H54 (cell line): ENCODE data around the gene GNAQ.

Experiments
- DNase-seq: peaks from one replicate; pipeline ENCODE4 v3.0.0; 2011; ENCODE audit warnings: low spot score, mixed read lengths; ENCODE audit not compliant: insufficient read length
- FAIRE-seq: peaks from 3 replicates; lab custom pipeline; 2011; peaks lifted over from hg19 to GRCh38; lab: Jason Lieb, UNC
- POLR2A ChIP-seq: IDR thresholded peaks from 2 replicates; pipeline ENCODE4 v1.6.1; 2011; ENCODE audit warnings: low read depth, mild to moderate bottlenecking, low read length

GNAQ gene

GRCh38 chr9:77820293-77820954 is 211.2 kb downstream of the GNAQ start:
- DNase-seq (peak; percentile 52), FAIRE-seq (peak; percentile 100)
- TF ChIP-seq POLR2A, result no peak

DNA sequence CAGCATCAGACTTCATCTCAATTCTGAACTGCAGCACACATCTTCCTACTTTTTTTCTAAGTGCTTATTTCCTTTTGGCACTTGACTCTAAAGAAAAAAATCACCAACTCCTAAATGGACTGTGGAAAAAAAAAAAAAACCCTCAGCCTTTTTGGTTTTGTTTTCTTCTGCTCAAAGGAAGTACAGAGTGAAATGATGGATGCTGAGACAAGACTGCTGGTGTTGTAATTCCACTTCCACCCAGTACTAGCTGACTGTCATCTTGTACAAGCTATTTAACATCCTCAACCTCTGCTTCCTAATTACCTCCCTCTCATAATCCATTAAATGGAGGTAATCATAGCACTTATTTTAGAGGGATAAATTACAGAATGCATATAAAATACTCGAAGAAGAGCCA is 212.0 kb downstream of the GNAQ start:
- FAIRE-seq, result peak; percentile 96

GRCh38 chr9:77817590-77818311 is 213.9 kb downstream of the GNAQ start:
- FAIRE-seq, result peak; percentile 93
- no peak for DNase-seq
- no peak for TF ChIP-seq POLR2A

More for the DNA sequence above, 212.0 kb downstream of the GNAQ start:
- TF ChIP-seq POLR2A, result no peak
- DNase-seq, result no peak

DNA sequence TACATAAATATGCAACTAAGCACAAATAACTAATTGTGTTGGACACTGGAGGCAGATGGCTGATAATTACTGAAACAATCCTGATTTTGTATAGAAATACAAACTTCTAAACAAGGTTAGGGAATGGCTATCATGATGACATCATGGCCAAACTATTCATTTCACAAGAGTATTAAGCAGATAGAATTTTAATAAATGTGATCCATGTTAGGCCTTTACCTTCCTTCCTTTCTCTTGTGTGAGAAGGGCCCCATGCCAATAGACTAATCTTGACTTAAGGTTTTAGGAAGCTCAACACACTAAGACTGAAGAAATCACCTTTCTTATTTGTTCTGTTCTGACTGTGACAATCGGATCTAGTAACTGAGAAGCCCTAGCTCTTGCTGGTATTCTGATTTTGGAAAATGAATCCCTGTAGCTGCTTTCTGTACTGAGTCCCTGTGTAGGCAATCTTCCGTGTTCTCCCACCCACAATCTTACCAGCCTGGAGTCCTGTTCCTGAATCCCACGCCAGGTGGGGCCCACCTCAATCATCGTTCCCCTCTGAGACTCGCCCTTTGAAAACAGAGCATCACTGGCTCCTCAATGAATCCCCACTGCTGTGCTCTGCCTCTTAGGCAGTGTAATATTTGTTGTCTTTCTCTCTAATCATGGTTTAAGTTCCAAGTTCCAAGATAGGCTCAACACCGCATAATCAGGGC is 214.8 kb downstream of the GNAQ start:
- TF ChIP-seq POLR2A, result no peak
- FAIRE-seq, result peak; percentile 87
- DNase-seq, result no peak

- TF ChIP-seq POLR2A, result no peak
- DNase-seq (no peak), FAIRE-seq (no peak)
These were observed 216.4 kb downstream of the GNAQ start for GRCh38 chr9:77815260-77815659.

DNA sequence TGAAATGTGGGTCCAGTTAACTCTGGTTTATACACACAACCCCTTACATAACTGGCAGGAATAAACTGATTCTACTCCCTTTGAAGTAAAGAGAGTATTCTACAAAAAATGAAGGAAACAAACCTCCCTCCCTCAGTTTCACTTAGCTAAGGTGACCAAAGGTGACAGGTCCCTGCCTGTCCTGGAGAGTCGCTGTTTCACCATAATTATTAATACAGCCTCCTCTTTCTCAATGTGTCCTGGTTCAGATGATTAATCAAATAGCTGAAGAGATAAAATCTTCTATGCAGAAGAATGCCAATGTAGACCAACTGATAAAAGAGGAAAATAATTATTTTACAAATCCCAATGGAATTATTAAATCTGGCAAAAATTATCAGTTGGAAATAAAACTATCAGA is 219.8 kb downstream of the GNAQ start:
- TF ChIP-seq POLR2A, result no peak
- no peak for DNase-seq
- FAIRE-seq, result no peak

DNA sequence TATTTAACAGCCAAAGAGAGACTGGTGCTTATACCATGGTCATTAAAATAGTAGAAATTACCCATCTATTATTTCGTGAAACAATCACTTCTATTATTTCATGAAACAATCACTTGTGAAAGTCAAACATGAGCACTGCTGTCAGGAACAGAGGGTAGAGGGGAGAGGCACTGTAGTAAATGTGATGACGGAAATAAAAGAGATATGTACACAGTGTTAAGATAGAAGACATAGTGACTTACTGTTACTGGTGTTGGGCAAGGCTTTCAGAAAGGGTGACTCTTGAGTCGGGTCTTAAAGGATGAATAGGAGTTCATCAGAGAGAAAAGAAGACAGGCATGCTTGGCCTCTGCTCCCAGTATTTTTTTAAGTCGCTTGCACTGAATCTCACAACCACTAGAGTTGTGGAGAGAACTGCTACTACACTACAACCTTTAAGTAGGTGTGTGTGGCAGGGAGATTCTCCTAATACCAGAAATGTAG is 220.9 kb downstream of the GNAQ start:
- DNase-seq (no peak), FAIRE-seq (peak; percentile 93)
- TF ChIP-seq POLR2A, result no peak

- TF ChIP-seq POLR2A, result no peak
- no peak for DNase-seq
- no peak for FAIRE-seq
These were observed 221.6 kb downstream of the GNAQ start for GRCh38 chr9:77810047-77810446.

- no peak for TF ChIP-seq POLR2A
- DNase-seq (no peak), FAIRE-seq (peak; percentile 72)
These were observed 222.1 kb downstream of the GNAQ start for GRCh38 chr9:77809552-77809951.

DNA sequence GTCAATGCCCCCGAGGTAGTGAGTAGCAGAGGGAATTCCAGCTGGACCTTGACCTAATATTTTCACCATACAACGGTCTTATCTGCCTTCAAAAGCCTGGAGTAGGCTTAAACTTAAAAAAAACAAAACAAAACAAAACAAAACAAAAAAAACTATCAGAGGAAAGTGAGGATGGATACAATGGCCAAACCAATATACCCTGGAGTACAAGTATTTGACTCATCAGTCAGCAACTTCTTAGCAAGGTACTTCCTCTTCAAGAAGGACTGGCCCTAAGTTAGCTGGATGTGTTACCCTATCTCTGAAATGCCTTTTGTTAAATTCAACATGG is 222.9 kb downstream of the GNAQ start:
- TF ChIP-seq POLR2A, result no peak
- DNase-seq (no peak), FAIRE-seq (no peak)

DNA sequence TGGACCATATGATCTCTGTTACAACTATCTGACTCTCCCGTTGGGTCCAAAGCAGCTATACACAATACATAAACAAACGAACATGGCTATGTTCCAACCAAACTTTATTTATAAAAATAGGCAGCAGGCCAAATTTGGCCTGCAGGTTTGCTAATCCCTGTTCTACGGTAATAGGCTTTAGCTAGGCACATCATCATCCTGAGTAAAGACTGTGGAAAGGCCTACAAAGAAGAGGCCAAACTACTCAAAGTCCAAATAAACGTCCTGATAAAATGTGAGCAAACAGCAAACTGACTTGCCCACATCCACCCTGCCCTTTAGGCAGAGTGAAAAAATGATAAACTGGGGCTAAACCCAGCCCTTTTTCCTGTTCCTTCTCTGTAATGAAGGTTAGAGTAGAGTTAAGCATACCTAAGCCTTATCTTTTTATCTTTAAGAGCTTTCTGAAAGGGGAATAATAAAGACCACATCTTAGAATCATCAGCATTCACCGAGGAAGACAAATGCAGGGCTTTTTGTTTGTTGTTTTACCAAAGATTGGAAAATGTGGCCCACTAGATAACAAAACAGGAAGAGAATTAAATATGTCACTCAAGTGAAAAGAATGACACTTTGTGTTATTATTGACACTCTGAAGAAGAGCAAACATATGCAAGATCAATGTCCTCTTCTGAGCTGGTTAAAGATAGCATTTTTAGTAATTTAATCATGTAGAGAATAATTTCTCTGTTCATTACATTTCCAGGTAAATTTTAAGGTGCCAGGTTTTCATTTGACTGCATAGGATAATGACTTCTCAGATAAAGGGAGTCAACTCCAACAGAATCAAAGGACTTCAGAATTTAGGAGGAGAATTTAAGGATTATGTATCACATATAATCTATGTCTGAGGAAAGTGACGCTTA is 223.5 kb downstream of the GNAQ start:
- FAIRE-seq (no peak), DNase-seq (no peak)
- TF ChIP-seq POLR2A, result no peak

- FAIRE-seq, result peak; percentile 100
- DNase-seq, result peak; percentile 60
- no peak for TF ChIP-seq POLR2A
These were observed 224.3 kb downstream of the GNAQ start for GRCh38 chr9:77807281-77807683.

DNA sequence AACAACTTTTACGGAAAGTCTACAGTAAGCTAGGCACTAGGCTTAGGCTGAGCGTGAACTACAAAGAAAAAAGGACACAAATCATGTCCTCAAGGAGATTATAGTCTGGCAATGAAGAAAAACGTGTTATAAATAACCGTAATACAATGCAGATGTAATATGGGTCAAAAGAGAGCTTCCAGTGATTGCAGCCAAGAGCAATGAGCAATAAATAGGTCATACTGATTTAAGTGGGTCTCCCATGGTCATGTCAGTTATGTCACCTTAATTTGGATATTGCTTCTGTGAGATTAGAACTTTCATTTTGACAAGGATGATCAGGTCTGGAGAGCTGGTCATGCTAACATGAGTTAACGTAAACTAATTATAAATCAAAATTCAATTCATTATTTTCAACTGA is 224.9 kb downstream of the GNAQ start:
- TF ChIP-seq POLR2A, result no peak
- DNase-seq (no peak), FAIRE-seq (no peak)
